ENCODE measurements around the gene LKAAEAR1. TPM values are rescaled to one million over a fixed set of nuclear protein-coding genes. Genes with fewer than 3 reads are reported as not detected.

LKAAEAR1 gene
- total RNA-seq (under 1 TPM in 2 of 6 donors, not detected in 4; 0.22 to 0.24 TPM), polyA plus RNA-seq (not detected)

GRCh38 chr20:64083804-64084684 lies at the start of gene LKAAEAR1:
TSS of gene LKAAEAR1 (minus strand) at chr20:64084398. CDS start at chr20:64084219, 179 bp downstream.
- peaks cover 3 to 6% (median 5%) of the 10 kb centered on the region in 3 donors for H3K4me1 ChIP-seq
- ATAC-seq (peak in 1 of 4 donors; percentile 5), DNase-seq (no peak), FAIRE-seq (no peak)
- peak within 1 kb of the TSS; percentile 39 to 69 (median 50) for H3K4me3 ChIP-seq
- WGBS, 2 donors: 4% methylated on average over 61 to 86 of the region's 86 CpGs
- H3K9me3 ChIP-seq: no peaks in the 10 kb centered on the region
- no peak for TF ChIP-seq CTCF (IDR thresholded peaks at IDR 0.05)
- no peak within 1 kb of the TSS for H3K27ac ChIP-seq
- no peaks in the 10 kb centered on the region for H3K36me3 ChIP-seq
- intact Hi-C loops (cut with DNase I): no loop called here
- H3K27me3 ChIP-seq: no peaks in the 10 kb centered on the region

- no peaks in the 10 kb centered on the region for H3K9me3 ChIP-seq
- TF ChIP-seq CTCF (IDR thresholded peaks at IDR 0.05): no peak
- no peaks in the 10 kb centered on the region for H3K36me3 ChIP-seq
- ATAC-seq (peak in 3 of 4 donors; percentile 40 to 53 (median 53)), FAIRE-seq (no peak), DNase-seq (peak in 2 of 6 donors; percentile 27 to 34)
- 48 to 64% methylated on average over 4 of the region's 4 CpGs for WGBS, 2 donors
- no peak overlapping the region for H3K4me3 ChIP-seq
- intact Hi-C loops (cut with DNase I): no loop called here
- H3K27me3 ChIP-seq: no peaks in the 10 kb centered on the region
- H3K4me1 ChIP-seq: no peaks in the 10 kb centered on the region
- no peak overlapping the region for H3K27ac ChIP-seq
These were observed 47.2 kb upstream of the LKAAEAR1 start for GRCh38 chr20:64131406-64131805.

- intact Hi-C loops (cut with DNase I): no loop called here
- WGBS, 2 donors: 65 to 81% methylated on average over 10 of the region's 10 CpGs
- no peaks in the 10 kb centered on the region for H3K36me3 ChIP-seq
- no peaks in the 10 kb centered on the region for H3K27me3 ChIP-seq
- no peak for ATAC-seq
- H3K4me3 ChIP-seq: no peak overlapping the region
- H3K9me3 ChIP-seq: no peaks in the 10 kb centered on the region
- H3K4me1 ChIP-seq: no peaks in the 10 kb centered on the region
- no peak overlapping the region for H3K27ac ChIP-seq
- peak in 2 of 6 donors; percentile 12 to 22 for DNase-seq
- FAIRE-seq: no peak
- TF ChIP-seq CTCF (IDR thresholded peaks at IDR 0.05): no peak
These were observed 46.7 kb upstream of the LKAAEAR1 start for GRCh38 chr20:64130876-64131275.

GRCh38 chr20:64130271-64130670 lies 46.1 kb upstream of the LKAAEAR1 start:
- no peaks in the 10 kb centered on the region for H3K4me1 ChIP-seq
- WGBS, 2 donors: 47 to 78% methylated on average over 5 of the region's 5 CpGs
- no peak for TF ChIP-seq CTCF (IDR thresholded peaks at IDR 0.05)
- no peak overlapping the region for H3K4me3 ChIP-seq
- intact Hi-C loops (cut with DNase I): no loop called here
- peak in 1 of 6 donors; percentile 4 for DNase-seq
- ATAC-seq: no peak
- no peak overlapping the region for H3K27ac ChIP-seq
- no peaks in the 10 kb centered on the region for H3K27me3 ChIP-seq
- H3K9me3 ChIP-seq: no peaks in the 10 kb centered on the region
- H3K36me3 ChIP-seq: no peaks in the 10 kb centered on the region
- no peak for FAIRE-seq
